Astrocyte of the cerebellum (primary cell): ENCODE data around the gene TNFSF4.
"Not testable (repeated sequence)": the region's sequence is repeated elsewhere in the genome, so short reads cannot be mapped to it uniquely, and the experiment has no call there.

ENCODE experiments used
- DNase-seq: peaks from one replicate; pipeline ENCODE4 v3.0.0-alpha.2; 2011; ENCODE audit warnings: low read depth
- H3K4me3 ChIP-seq: 2 replicates; pipeline ENCODE4 v1.5.1; 2011; ENCODE audit warnings: mild to moderate bottlenecking, low read depth, low read length, moderate library complexity
- CTCF ChIP-seq: IDR thresholded peaks from 2 replicates; pipeline ENCODE4 v1.5.1; 2012; ENCODE audit warnings: low read length, low read depth, moderate library complexity, mild to moderate bottlenecking; ENCODE audit errors: missing control alignments
- in situ Hi-C: cut with HindIII; loops from 2 replicates; pipeline ENCODE4 v1.10.0; 2017; ENCODE audit warnings: low sequenced_read_pairs

Gene TNFSF4

GRCh38 chr1:173164686-173165085 is 42.4 kb downstream of the TNFSF4 start:
- in situ Hi-C loops = no loop called here
- no peak for TF ChIP-seq CTCF
- DNase-seq = no peak
- no peak overlapping the region for H3K4me3 ChIP-seq

- DNase-seq = no peak
- no peak overlapping the region for H3K4me3 ChIP-seq
- in situ Hi-C loops = no loop called here
- no peak for TF ChIP-seq CTCF
These were observed 43.0 kb downstream of the TNFSF4 start for GRCh38 chr1:173164178-173164577.

GRCh38 chr1:173163222-173163621 is 43.9 kb downstream of the TNFSF4 start:
- no peak overlapping the region for H3K4me3 ChIP-seq
- TF ChIP-seq CTCF = no peak
- no peak for DNase-seq
- in situ Hi-C loops = no loop called here

- in situ Hi-C loops = no loop called here
- no peak for DNase-seq
- no peak overlapping the region for H3K4me3 ChIP-seq
- no peak for TF ChIP-seq CTCF
These were observed 44.5 kb downstream of the TNFSF4 start for GRCh38 chr1:173162601-173163000.

GRCh38 chr1:173161510-173162221 is 45.5 kb downstream of the TNFSF4 start:
- DNase-seq = peak; percentile 29
- no peak overlapping the region for H3K4me3 ChIP-seq
- TF ChIP-seq CTCF = no peak
- in situ Hi-C loops = no loop called here

GRCh38 chr1:173153964-173154363 is 53.2 kb downstream of the TNFSF4 start:
- in situ Hi-C loops, H3K4me3 ChIP-seq, DNase-seq: not testable (repeated sequence)

- TF ChIP-seq CTCF = no peak
- DNase-seq = no peak
- in situ Hi-C loops = no loop called here
- no peak overlapping the region for H3K4me3 ChIP-seq
These were observed 53.6 kb downstream of the TNFSF4 start for GRCh38 chr1:173153503-173153902.
